Measurements from ENCODE around the gene THOC6. TPM values are rescaled to one million over a fixed set of nuclear protein-coding genes. Genes with fewer than 3 reads are reported as not detected.
"Not testable (repeated sequence)": the region's sequence is repeated elsewhere in the genome, so short reads cannot be mapped to it uniquely, and the experiment has no call there.

THOC6 gene
- total RNA-seq, 1 donor from 2014 or later = 22.6 TPM

GRCh38 chr16:3073448-3073847, 49.6 kb downstream of the THOC6 start:
- DNase-seq (ENCODE audit: extremely low spot score in 2 of 2) = peak in 1 of 2 donors; percentile 74

GRCh38 chr16:3074860-3075522, 51.2 kb downstream of the THOC6 start:
- intact Hi-C loops (cut with DNase I) = no loop called here
- no peaks in the 10 kb centered on the region for H3K9me3 ChIP-seq
- no peaks in the 10 kb centered on the region for H3K27me3 ChIP-seq
- DNase-seq (ENCODE audit: extremely low spot score in 2 of 2) = no peak
- no peak for TF ChIP-seq CTCF (IDR thresholded peaks at IDR 0.05)
- TF ChIP-seq POLR2A (IDR thresholded peaks at IDR 0.05) = no peak
- TF ChIP-seq POLR2AphosphoS5 (IDR thresholded peaks at IDR 0.05; ENCODE audit: insufficient read depth in 1 of 2, low read depth in 1 of 2) = no peak
- no peaks in the 10 kb centered on the region for H3K4me1 ChIP-seq
- H3K4me3 ChIP-seq = no peak overlapping the region
- no peaks in the 10 kb centered on the region for H3K36me3 ChIP-seq
- no peak overlapping the region for H3K27ac ChIP-seq

More at GRCh38 chr16:3073448-3073847, 49.6 kb downstream of the THOC6 start:
- no peak for TF ChIP-seq CTCF (IDR thresholded peaks at IDR 0.05)
- no peak for TF ChIP-seq POLR2A (IDR thresholded peaks at IDR 0.05)
- no peak for TF ChIP-seq POLR2AphosphoS5 (IDR thresholded peaks at IDR 0.05; ENCODE audit: insufficient read depth in 1 of 2, low read depth in 1 of 2)
- H3K27me3 ChIP-seq = no peaks in the 10 kb centered on the region
- no peak overlapping the region for H3K27ac ChIP-seq
- no peaks in the 10 kb centered on the region for H3K4me1 ChIP-seq
- H3K9me3 ChIP-seq = no peaks in the 10 kb centered on the region
- H3K36me3 ChIP-seq = no peaks in the 10 kb centered on the region
- intact Hi-C loops (cut with DNase I) = no loop called here
- no peak overlapping the region for H3K4me3 ChIP-seq

- H3K36me3 ChIP-seq = no peaks in the 10 kb centered on the region
- TF ChIP-seq CTCF (IDR thresholded peaks at IDR 0.05) = no peak
- TF ChIP-seq POLR2AphosphoS5 (IDR thresholded peaks at IDR 0.05; ENCODE audit: insufficient read depth in 1 of 2, low read depth in 1 of 2) = no peak
- TF ChIP-seq POLR2A (IDR thresholded peaks at IDR 0.05) = no peak
- no peaks in the 10 kb centered on the region for H3K27me3 ChIP-seq
- H3K9me3 ChIP-seq = no peaks in the 10 kb centered on the region
- no peaks in the 10 kb centered on the region for H3K4me1 ChIP-seq
- intact Hi-C loops (cut with DNase I) = no loop called here
- DNase-seq (ENCODE audit: extremely low spot score in 2 of 2) = peak in 1 of 2 donors; percentile 88
- no peak overlapping the region for H3K4me3 ChIP-seq
- H3K27ac ChIP-seq = no peak overlapping the region
Observed at GRCh38 chr16:3075523-3075915, 51.7 kb downstream of the THOC6 start.

GRCh38 chr16:3075946-3076345, 52.1 kb downstream of the THOC6 start:
- H3K27ac ChIP-seq; H3K4me1 ChIP-seq; DNase-seq (ENCODE audit: extremely low spot score in 2 of 2); intact Hi-C loops (cut with DNase I); H3K9me3 ChIP-seq; H3K4me3 ChIP-seq; H3K36me3 ChIP-seq; H3K27me3 ChIP-seq: not testable (repeated sequence)

GRCh38 chr16:3076577-3076976, 52.7 kb downstream of the THOC6 start:
- Histone ChIP-seq H3K9me3 (no peaks in the 10 kb centered on the region), H3K36me3 (no peaks in the 10 kb centered on the region), H3K4me1 (no peaks in the 10 kb centered on the region), H3K4me3 (no peak overlapping the region), H3K27me3 (no peaks in the 10 kb centered on the region), H3K27ac (no peak overlapping the region)
- intact Hi-C loops (cut with DNase I) = no loop called here
- DNase-seq (ENCODE audit: extremely low spot score in 2 of 2) = peak in 1 of 2 donors; percentile 84
- TF ChIP-seq POLR2AphosphoS5 (IDR thresholded peaks at IDR 0.05; ENCODE audit: insufficient read depth in 1 of 2, low read depth in 1 of 2) (no peak), POLR2A (IDR thresholded peaks at IDR 0.05) (no peak), CTCF (IDR thresholded peaks at IDR 0.05) (no peak)

Small RNAs within 50 kb of the gene (small RNA-seq; reads per million reads assigned to genes)
- gene LINC00514 = not detected

Other genes starting within 250 kb of the THOC6 start
- 530 TPM for gene ELOB, start 246.8 kb upstream of the THOC6 start, total RNA-seq
- not detected for gene PRSS33, start 236.5 kb upstream of the THOC6 start, total RNA-seq
- gene PRSS41, start 225.6 kb upstream of the THOC6 start, total RNA-seq = not detected
- not detected for gene PRSS21, start 206.8 kb upstream of the THOC6 start, total RNA-seq
- 11.3 TPM for gene ZG16B, start 193.7 kb upstream of the THOC6 start, total RNA-seq
- gene PRSS22, start 165.9 kb upstream of the THOC6 start, total RNA-seq = 38.8 TPM
- gene FLYWCH2, start 140.8 kb upstream of the THOC6 start, total RNA-seq = 65.1 TPM
- 32.9 TPM for gene FLYWCH1, start 112.1 kb upstream of the THOC6 start, total RNA-seq
- not detected for gene KREMEN2, start 59.8 kb upstream of the THOC6 start, total RNA-seq
- gene PAQR4, start 54.7 kb upstream of the THOC6 start, total RNA-seq = 2.7 TPM
- gene PKMYT1, start 43.6 kb upstream of the THOC6 start, total RNA-seq = 6.9 TPM
- not detected for gene CLDN9, start 11.1 kb upstream of the THOC6 start, total RNA-seq
- not detected for gene CLDN6, start 5.9 kb upstream of the THOC6 start, total RNA-seq
- 12.3 TPM for gene TNFRSF12A, start 3.7 kb upstream of the THOC6 start, total RNA-seq
- 39.0 TPM for gene HCFC1R1, start 93 bp upstream of the THOC6 start, total RNA-seq
- gene BICDL2, start 12.9 kb downstream of the THOC6 start, total RNA-seq = 52.5 TPM
- gene MMP25, start 22.5 kb downstream of the THOC6 start, total RNA-seq = 0.25 TPM
- 13.0 TPM for gene IL32, start 41.6 kb downstream of the THOC6 start, total RNA-seq
- not detected for gene ZSCAN10, start 75.3 kb downstream of the THOC6 start, total RNA-seq
- 14.2 TPM for gene ZNF205, start 88.6 kb downstream of the THOC6 start, total RNA-seq
- gene ZNF213, start 111.0 kb downstream of the THOC6 start, total RNA-seq = 7.6 TPM
- not detected for gene OR1F1, start 164.2 kb downstream of the THOC6 start, total RNA-seq
- gene ZNF200, start 211.1 kb downstream of the THOC6 start, total RNA-seq = 5.2 TPM
- gene MEFV, start 232.6 kb downstream of the THOC6 start, total RNA-seq = 1.5 TPM